ENCODE data around the gene MOB1A.
"Not testable (repeated sequence)": the region's sequence is repeated elsewhere in the genome, so short reads cannot be mapped to it uniquely, and the experiment has no call there.

Gene MOB1A

DNA sequence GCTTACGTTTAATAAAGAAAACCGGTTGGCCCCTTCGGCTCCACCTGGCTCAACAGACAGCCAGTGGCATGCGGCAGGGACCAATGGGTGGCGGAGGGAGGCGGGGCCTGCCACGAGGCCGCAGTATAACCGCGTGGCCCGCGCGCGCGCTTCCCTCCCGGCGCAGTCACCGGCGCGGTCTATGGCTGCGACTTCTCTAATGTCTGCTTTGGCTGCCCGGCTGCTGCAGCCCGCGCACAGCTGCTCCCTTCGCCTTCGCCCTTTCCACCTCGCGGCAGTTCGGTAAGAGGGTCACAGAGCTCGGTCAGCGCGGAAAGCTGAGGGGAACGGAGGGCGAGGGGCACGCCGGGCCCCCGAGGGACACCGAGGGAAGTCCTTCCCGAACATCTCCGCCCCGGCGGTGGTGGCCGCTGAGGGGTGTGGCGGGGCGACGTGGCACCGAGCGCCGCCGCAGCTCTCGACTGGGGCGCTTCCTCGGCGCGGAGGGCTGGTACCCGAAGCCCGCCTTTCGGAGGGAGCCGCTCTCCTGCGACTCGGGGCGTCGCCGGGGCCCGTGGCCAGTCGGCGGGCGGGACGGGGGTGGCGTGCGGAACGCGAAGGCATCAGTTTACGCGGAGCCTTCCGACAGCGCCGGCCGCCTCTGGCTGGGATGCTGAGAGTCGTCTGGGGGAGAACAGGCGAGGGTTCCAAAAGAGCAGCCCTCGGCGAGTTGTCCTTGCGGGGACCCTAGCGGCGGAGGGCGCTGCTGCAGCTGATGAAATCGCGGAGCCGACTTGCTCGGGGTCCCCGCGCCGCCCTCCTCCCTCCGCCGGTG is 20.0 kb upstream of the MOB1A start, which contains the start of gene MTHFD2:
Gene MTHFD2, plus strand, starts transcription at position 155 of the 814 bp plus-strand sequence. Its CDS starts 27 bp downstream, at position 182.
- peak; percentile 80 for DNase-seq (ENCODE audit: low spot score)

DNA sequence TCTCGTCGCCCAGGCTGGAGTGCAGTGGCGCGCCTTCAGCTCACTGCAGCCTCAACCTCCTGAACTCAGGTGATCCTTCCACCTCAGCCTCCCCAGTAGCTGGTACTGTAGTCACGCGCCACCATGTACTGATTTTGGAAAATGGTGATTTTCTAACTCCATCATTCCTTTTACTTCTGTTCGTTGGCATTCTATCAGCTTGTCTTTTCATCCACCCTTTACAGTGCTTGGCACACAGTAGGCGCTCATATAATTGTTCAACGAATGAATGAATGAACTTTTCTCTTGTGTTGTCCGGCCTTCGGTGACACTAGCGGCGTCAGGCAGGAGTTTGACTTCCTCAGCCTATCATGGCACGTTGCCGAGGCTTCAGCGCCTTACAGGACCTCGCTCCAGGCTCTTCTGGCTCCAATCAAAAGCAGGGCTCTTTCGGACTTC is 19.4 kb upstream of the MOB1A start:
- no peak for DNase-seq (ENCODE audit: low spot score)

DNA sequence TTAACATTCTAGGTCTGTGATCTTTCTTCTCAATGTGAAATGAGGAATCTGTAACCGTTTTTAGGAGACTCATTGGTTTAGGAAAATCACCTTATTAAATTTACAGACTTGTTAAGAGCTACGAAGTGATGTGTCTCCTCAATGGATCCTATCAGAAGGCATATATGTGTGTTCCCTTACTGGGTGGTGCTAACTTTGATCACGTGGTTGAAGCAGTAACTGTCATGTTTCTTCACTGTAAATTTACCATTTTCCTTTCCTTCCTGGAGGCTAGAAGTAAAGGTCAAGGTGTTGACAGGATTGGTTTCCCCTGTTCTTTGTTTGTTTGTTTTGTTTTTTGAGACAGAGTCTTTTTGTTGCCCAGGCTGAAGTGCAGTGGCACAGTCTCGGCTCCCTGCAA is 18.4 kb upstream of the MOB1A start:
- DNase-seq (ENCODE audit: low spot score), result no peak

DNA sequence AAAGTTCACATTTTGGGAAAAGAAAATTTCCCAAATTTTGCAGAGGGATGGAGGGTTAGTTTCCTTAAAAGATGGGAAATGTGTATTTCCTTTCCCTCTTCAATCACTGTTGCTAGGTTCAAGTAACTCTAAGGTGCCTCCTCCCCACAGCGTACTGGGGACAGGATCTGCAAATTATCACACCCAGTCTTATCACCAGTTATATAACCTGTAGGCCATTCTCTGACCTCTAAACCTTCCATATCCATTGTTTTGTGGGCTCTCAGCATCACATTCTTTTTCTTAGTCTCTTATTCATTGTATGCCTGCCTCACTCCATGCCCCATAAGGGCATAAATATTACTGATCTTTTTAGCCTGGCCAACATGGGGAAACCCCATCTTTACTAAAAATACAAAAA is 16.1 kb upstream of the MOB1A start:
- DNase-seq (ENCODE audit: low spot score), result no peak

DNA sequence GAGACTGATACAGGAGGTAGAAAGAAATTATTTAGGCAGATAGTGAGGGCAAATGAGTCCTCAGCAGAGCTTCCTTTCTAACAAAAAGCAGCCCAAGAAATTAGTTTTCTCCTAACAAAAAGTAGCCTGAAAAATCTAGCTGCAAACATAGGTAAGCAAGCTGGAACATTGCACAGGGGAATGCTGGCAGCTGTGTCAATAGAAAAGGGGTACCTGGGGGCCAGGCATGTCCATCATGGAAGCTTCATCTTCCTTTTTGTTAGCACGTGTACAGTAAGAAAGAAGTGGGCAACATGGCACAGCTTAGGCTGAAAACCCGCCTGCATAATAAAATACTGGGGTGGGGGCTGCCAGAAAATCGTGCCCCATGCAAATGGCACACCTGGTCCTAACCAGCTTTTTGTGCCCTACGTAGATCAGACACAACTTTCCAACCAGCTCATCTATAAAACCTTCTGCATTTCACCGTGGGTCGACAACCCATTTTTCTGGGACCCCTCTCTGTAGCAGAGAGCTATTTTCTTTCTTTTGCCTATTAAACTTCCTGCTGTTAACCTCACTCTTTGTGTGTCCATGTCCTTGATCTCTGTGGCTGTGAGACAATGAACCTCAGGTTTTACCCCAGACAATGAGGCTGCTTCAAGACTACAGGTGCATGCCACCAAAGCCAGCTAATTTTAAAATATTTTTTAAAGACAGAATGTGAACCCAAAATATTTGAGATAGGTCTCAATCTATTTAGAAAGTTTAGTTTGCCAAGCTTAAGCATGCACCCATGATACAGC is 13.1 kb upstream of the MOB1A start:
- no peak for DNase-seq (ENCODE audit: low spot score)

DNA sequence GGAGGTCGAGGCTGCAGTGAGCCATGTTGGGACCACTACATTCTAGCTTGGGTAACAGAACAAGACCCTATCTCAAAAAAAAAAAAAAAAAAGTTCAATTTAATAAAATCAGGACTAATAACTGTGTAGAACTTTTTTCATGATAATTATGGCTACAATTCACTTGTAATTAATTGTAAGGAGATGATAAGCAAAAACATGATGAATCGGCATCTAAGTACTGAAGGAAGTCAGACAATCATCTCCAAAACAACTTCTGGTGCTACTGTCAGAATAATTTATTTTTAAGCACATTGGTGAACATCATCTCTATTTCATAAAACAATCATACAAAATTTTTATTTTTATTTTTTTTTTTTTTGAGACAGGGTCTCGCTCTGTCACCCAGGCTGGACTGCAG is 10.0 kb upstream of the MOB1A start:
- DNase-seq (ENCODE audit: low spot score), result no peak

DNA sequence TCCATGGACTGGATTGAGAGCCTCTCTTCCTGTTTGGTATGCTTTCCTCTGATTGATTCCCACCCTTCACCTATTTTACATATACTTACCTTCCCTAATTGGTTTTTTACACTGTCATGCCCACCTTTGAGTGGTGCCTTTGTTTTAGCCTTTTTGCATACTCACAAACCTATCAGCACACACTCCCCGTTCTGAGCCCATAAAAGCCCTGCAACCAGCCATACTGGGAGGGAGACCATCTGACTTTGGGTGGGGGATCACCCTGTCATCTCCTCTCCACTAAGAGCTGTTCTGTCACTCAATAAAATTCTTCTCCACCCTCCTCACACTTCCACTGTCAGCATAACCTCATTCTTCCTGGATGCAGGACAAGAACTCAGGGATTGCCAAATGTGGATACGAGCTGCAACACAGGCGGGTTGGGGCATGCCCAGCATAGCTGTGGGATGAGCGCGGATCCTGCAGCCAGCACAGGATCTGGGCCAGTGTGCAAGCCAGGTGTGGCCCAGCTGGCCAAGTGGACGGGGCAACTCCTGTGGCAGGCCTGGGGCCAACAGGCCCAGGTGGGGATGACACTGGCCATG is 9.4 kb upstream of the MOB1A start:
- no peak for DNase-seq (ENCODE audit: low spot score)

DNA sequence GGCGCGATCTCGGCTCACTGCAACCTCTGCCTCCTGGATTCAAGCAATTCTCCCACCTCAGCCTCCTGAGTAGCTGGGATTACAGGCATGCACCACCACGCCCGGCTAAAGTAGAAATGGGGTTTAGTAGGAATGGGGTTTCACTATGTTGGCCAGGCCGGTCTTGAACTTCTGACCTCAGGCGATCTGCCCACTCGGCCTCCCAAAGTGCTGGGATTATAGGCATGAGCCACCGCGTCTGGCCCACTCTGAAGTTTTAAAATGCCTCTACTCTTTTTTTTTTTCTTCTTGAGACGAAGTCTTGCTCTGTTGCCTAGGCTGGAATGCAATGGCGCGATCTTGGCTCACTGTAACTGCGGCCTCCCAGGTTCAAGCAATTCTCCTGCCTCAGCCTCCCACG is 8.0 kb upstream of the MOB1A start:
- DNase-seq (ENCODE audit: low spot score), result not testable (repeated sequence)

DNA sequence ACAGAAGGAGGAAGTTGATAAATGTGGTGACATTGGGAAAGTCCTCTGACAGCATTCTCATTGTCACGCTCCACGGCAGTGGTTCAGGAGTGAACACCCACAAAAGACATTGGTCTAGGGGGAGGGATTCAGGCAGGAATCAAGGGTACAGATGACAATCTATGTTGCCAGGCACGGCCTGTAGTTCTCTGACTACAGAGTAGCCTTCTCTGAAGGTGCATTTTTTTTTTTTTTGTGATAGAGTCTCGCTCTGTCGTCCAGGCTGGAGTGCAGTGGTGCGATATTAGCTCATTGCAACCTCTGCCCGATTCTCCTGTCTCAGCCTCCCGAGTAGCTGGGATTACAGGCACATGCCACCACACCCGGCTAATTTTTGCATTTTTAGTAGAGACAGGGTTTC is 7.4 kb upstream of the MOB1A start:
- no peak for DNase-seq (ENCODE audit: low spot score)

DNA sequence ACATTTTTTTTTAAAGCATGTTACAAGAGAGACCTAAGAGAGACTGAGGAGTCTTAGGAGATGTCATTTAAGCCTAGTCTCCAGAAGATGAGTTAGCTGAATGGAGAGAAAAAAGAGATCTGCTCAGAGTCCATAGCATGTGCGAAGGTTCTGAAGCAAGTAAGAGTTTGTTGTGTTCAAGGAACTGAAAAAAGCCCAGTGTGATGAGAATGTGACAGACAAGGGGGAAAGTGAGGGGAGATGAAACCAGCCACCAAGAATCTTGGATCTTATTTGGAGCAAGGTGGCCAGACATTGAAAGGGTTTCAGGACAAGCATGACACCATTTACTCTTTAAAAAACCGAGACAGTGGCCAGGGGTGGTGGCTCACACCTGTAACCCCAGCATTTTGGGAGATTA is 5.2 kb upstream of the MOB1A start:
- DNase-seq (ENCODE audit: low spot score), result no peak

DNA sequence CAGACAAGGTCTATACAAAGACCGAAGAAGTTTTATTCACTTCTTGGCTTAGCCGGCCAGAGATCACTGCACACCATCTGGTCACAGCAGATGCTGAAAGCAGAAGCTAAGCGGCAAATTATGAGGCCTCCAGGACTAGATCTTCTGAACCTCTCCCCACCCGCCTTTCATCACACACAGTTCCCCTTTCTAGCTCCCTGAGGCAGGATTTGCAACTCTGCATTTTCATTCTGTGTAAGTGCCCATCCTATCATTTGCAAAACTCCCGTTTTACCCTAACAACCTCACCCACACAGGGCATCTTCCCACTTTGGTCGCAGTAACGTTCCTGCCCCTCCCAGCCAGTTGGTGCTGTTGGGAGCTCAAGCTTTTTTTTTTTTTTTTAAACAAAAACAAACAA is 3.1 kb upstream of the MOB1A start:
- no peak for DNase-seq (ENCODE audit: low spot score)

DNA sequence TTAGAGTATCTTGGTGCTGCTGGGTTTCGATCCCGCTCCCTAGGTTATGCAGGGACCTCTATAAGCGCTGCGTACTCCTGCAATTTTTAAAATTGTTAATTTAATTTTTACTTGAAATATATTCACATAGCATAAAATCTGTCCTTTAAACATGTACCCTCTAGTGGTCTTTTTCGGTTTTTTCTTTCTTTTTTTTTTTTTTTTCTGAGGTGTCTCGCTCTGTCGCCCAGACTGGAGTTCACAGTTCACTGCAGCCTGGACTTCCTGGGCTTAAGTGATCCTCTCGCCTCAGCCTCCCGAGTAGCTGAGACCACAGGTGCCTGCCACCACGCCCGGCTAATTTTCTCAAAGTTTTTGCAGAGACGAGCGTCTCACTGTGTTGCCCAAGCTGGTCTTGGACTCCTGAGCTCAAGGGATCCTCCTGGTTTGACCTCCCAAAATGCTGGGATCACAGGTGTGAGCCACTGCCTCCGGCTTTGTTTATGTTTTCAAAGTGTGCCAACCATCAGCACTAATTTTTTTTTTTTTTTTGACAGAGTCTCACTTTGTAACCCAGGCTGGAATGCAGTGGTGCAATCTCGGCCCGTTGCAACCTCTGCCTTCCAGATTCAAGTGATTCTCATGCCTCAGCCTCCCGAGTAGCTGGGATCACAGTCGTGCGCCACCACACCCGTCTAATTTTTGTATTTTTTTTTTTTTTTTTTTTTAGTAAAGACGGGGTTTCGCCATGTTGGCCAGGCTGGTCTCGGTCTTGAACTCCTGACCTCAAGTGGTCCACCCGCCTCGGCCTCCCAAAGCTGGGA is 585 bp upstream of the MOB1A start:
- DNase-seq (ENCODE audit: low spot score), result no peak

DNA sequence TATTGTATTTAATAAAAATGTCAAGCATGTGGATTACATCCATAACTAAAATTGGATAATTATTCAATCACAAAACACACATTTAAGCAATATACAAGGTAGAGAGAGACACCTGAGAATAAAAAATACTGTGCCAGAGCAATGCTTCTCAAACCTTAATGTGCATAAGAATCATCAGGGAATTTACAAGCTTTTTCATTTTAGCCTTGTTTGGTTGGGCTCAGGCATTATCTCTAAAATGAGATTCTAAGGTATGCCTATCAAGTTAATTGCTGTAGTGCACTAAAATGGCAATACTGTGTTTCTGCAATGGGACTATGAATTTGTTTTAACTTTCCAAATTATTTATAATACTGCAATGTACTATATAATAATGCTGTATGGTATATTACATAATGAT is 983 bp downstream of the MOB1A start:
- DNase-seq (ENCODE audit: low spot score), result no peak

DNA sequence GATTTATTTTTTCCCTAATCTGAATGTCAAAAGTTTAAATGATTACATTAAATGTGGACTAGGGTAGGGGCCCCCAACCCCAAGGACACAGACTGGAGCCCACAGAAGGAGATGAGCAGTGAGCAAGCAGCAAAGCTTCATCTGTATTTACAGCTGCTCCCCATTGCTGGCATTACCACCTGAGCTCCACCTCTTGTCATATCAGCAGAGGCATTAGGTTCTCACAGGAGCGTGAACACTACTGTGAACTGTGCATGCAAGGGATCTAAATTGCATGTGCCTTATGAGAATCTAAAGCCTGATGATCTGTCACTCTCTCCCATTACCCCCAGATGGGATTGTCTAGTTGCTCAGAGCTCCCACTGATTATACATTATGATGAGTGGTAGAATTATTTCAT is 3.8 kb downstream of the MOB1A start:
- DNase-seq (ENCODE audit: low spot score), result no peak

DNA sequence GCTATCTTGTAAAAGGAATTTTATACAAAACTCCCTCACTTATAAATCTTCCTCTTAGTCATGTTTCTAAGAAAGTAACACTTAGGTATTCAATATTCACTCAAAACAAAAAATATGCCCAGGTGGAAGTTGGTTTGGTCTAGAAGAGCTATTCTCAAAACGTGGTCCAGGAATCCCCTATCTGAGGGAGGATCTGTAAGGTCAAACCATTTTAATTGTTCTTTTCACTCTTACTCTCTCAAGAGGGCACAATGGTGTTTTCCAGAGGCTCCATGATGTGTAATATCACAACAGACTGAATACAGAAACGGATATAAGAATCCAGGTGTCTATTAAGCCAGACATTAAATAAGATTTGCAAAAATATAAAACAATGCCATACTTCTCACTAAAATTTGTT is 9.9 kb downstream of the MOB1A start:
- no peak for DNase-seq (ENCODE audit: low spot score)

DNA sequence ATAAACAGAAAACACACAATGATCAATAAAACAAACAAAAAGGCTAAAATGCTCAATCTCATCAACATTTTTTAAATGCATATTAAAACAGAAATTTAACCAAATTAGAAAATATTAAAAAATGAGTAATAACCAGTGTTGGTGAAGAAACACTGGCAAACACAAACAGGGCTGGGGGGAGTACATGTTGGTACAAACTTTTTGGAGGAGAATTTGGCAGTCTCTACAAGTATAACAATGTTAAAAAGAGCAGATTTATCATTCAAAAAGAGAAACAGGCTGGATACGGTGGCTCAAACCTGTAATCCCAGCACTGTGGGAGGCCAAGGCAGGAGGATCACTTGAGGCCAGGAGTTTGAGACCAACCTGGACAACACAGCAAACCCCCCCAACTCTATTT is 13.9 kb downstream of the MOB1A start:
- DNase-seq (ENCODE audit: low spot score), result no peak

DNA sequence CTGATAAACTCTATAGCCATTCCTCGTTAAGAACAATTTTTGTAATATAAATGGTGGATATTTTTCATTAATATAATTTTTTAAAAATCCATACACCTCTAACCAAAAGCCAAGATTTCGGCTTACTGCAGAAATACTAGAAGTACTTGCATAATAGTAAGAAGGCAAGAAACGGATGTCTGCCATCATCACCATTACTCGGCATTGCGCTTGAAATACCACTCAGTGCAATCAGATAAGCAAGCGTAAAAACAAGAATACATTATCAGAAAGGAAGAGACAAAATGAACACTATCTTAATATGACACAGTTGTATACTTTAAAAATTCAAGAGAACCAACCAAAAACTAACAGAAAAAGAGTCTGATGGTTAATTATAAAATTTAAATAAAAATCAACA is 15.7 kb downstream of the MOB1A start:
- no peak for DNase-seq (ENCODE audit: low spot score)

DNA sequence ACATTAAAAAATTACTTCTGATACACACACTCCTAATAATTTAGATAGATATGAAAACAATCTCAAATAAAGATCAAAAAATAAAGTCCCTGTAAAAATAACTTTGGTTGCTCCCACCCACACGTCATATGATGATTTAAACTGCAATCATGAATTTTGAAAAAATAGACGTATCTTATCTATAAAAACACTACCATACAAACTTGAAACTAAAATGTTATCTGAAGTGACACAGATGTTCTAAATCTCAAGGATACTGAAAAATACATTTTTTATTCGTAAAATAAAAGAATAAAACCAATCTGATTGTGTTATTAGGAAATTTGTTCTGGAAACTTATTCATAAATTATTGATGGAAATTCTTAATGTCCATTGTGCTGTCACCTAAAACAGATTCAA is 22.8 kb downstream of the MOB1A start:
- DNase-seq (ENCODE audit: low spot score), result no peak

DNA sequence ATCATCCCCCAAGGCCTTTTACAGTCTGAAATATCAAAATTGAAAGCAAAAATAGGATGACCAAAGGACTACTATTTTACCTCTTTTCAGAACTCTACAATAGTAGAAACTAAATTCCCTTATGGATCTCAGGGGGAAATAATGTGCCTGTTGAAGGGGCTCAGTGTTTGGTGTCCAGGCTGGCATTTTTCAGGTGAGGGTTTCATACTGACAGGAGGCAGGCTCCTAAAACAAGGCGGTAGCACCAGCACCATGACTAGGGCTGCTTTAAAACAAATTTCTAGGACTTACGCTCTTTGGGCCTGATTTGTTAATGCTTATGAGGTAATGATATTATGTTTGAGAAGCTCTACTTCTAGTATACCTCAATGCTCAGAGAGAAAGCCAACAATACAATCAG is 25.7 kb downstream of the MOB1A start:
- DNase-seq (ENCODE audit: low spot score), result no peak

DNA sequence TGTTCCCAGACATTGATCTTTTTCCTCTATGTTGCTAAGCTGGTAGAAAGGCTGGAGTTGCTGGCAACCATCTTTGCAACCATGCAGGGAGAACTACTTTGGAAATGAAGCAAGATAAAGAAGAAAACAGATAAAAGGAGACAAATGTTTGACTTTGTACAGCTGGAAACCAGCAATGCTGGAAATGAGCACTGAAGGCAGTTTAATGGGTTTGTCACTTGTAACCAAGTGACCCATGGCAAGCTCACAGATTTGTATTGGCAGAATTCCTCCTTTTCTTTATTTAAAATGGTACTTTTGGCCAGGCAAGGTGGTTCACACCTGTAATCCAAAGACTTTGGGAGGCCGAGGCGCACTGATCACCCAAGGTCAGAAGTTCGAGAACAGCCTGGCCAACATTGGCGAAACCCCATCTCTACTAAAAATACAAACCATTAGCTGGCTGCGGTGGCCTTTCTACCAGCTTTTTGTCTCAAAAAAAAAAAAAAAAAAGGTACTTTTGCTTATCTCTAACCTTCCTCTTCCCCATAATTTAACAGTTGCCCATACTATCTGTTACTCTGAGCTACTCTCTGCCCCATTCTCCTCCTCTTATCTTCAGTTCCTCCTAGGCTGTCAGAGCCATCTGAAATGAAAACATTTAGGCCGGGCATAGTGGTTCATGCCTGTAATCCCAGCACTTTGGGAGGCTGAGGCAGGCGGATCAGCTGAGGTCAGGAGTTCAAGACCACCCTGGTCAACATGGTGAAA is 28.9 kb downstream of the MOB1A start:
- no peak for DNase-seq (ENCODE audit: low spot score)

DNA sequence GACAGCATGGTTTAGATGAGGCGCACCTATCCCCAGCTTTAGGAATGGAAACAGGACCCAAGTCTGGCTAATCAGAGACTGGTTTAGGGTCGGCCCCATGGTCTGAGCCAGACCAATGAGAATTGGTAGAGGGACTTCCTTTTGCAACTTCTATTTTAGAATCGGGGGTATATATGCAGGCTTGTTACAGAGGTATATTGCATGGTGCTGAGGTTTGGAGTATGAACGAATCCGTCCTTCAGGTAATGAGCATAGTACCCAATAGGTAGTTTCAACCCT is 29.5 kb downstream of the MOB1A start:
- no peak for DNase-seq (ENCODE audit: low spot score)

Measured in hematopoietic multipotent progenitor cell treated with erythropoietin and hydrocortisone succinate and interleukin-3 and kit ligand, for 17 days (in vitro differentiated cells).